Activated naive CD4-positive, alpha-beta T cell treated with anti-CD3 and anti-CD28 coated beads, Interleukin-2, amount 10 ng/mL, durations not matched to agents 7 days and 5 days (primary cell): ENCODE results near the gene CEACAM5.
A peak's percentile ranks its signal among the peaks of the same experiment; 100 is the strongest.

ENCODE experiments used
- CTCF ChIA-PET: fragments of 350-600 bp; sonication (Branson Sonifier 250); formaldehyde crosslinking; loops from one replicate; lab custom pipeline; 2021; ENCODE audit warnings: antibody characterized with exemption; lab: Charles Lee
- DNase-seq: peaks from one replicate; pipeline ENCODE4 v3.0.0-alpha.2; 2020
- H3K27ac Mint-ChIP-seq: one replicate; pipeline ENCODE4 v1.8.0; 2021; ENCODE audit warnings: mild to moderate bottlenecking, moderate library complexity, mixed read lengths
- H3K27me3 Mint-ChIP-seq: one replicate; pipeline ENCODE4 v1.8.0; 2021; ENCODE audit warnings: mild to moderate bottlenecking, mixed read lengths
- H3K36me3 Mint-ChIP-seq: one replicate; pipeline ENCODE4 v1.8.0; 2021; ENCODE audit warnings: mixed read lengths
- H3K4me1 Mint-ChIP-seq: one replicate; pipeline ENCODE4 v1.8.0; 2021; ENCODE audit warnings: mixed read lengths
- H3K4me3 Mint-ChIP-seq: one replicate; pipeline ENCODE4 v1.8.0; 2021; ENCODE audit warnings: mild to moderate bottlenecking, moderate library complexity, mixed read lengths
- H3K9me3 Mint-ChIP-seq: one replicate; pipeline ENCODE4 v1.8.0; 2021; ENCODE audit warnings: mixed read lengths

Gene CEACAM5

GRCh38 chr19:41694831-41695635 is 13.4 kb upstream of the CEACAM5 start:
- Mint-ChIP-seq H3K27ac (no peak overlapping the region), H3K36me3 (no peaks in the 10 kb centered on the region), H3K27me3 (peaks cover 41% of the 10 kb centered on the region), H3K4me1 (no peaks in the 10 kb centered on the region), H3K4me3 (no peak overlapping the region), H3K9me3 (no peaks in the 10 kb centered on the region)
- no peak for DNase-seq
- CTCF ChIA-PET: interaction anchor here (2.2 kb wide), 1 partner anchor 12 kb away, joined by 8 read pairs; no protein-coding TSS in a partner anchor

GRCh38 chr19:41695745-41696144 is 12.7 kb upstream of the CEACAM5 start:
- CTCF ChIA-PET: interaction anchor here (2.2 kb wide), 1 partner anchor 12 kb away, joined by 8 read pairs; no protein-coding TSS in a partner anchor
- DNase-seq: no peak
- no peak overlapping the region for H3K4me3 Mint-ChIP-seq
- no peak overlapping the region for H3K27ac Mint-ChIP-seq
- no peaks in the 10 kb centered on the region for H3K36me3 Mint-ChIP-seq
- H3K27me3 Mint-ChIP-seq: peaks cover 38% of the 10 kb centered on the region
- H3K4me1 Mint-ChIP-seq: no peaks in the 10 kb centered on the region
- H3K9me3 Mint-ChIP-seq: no peaks in the 10 kb centered on the region

GRCh38 chr19:41696402-41697197 is 11.8 kb upstream of the CEACAM5 start:
- peak; percentile 50 for DNase-seq
- no peaks in the 10 kb centered on the region for H3K9me3 Mint-ChIP-seq

GRCh38 chr19:41697198-41697855 is 11.1 kb upstream of the CEACAM5 start:
- Mint-ChIP-seq H3K36me3 (no peaks in the 10 kb centered on the region), H3K4me3 (no peak overlapping the region), H3K9me3 (no peaks in the 10 kb centered on the region), H3K27me3 (peaks cover 35% of the 10 kb centered on the region), H3K4me1 (no peaks in the 10 kb centered on the region), H3K27ac (no peak overlapping the region)
- CTCF ChIA-PET: interaction anchor here (1.0 to 2.2 kb wide), 2 partner anchors 10 to 55 kb away, joined by 3 to 8 read pairs; no protein-coding TSS in a partner anchor
- peak; percentile 13 for DNase-seq

More at GRCh38 chr19:41696402-41697197, 11.8 kb upstream of the CEACAM5 start:
- H3K4me3 Mint-ChIP-seq: no peak overlapping the region
- H3K27me3 Mint-ChIP-seq: peaks cover 32% of the 10 kb centered on the region
- H3K27ac Mint-ChIP-seq: no peak overlapping the region
- H3K4me1 Mint-ChIP-seq: no peaks in the 10 kb centered on the region
- no peaks in the 10 kb centered on the region for H3K36me3 Mint-ChIP-seq
- CTCF ChIA-PET: interaction anchor here (1.0 to 2.2 kb wide), 2 partner anchors 11 to 54 kb away, joined by 3 to 8 read pairs; no protein-coding TSS in a partner anchor

GRCh38 chr19:41698746-41699230 is 9.6 kb upstream of the CEACAM5 start:
- Mint-ChIP-seq H3K4me1 (no peaks in the 10 kb centered on the region), H3K36me3 (no peaks in the 10 kb centered on the region), H3K9me3 (no peaks in the 10 kb centered on the region), H3K27ac (no peak overlapping the region), H3K4me3 (no peak overlapping the region), H3K27me3 (peaks cover 39% of the 10 kb centered on the region)
- CTCF ChIA-PET: interaction anchor here (0.7 to 1.5 kb wide), 2 partner anchors 11 to 86 kb away, joined by 3 read pairs; partner anchors contain the start of gene CEACAM7
- DNase-seq: no peak

GRCh38 chr19:41699231-41699967 is 9.0 kb upstream of the CEACAM5 start:
- H3K27me3 Mint-ChIP-seq: peaks cover 45% of the 10 kb centered on the region

GRCh38 chr19:41699968-41700323 is 8.5 kb upstream of the CEACAM5 start:
- DNase-seq: peak; percentile 3
- no peak overlapping the region for H3K4me3 Mint-ChIP-seq
- peaks cover 48% of the 10 kb centered on the region for H3K27me3 Mint-ChIP-seq
- H3K36me3 Mint-ChIP-seq: no peaks in the 10 kb centered on the region
- H3K4me1 Mint-ChIP-seq: no peaks in the 10 kb centered on the region
- CTCF ChIA-PET: interaction anchor here (1.5 kb wide), 1 partner anchor 12 kb away, joined by 3 read pairs; the partner anchor contains the start of gene CEACAM7
- no peak overlapping the region for H3K27ac Mint-ChIP-seq
- no peaks in the 10 kb centered on the region for H3K9me3 Mint-ChIP-seq

More at GRCh38 chr19:41699231-41699967, 9.0 kb upstream of the CEACAM5 start:
- Mint-ChIP-seq H3K36me3 (no peaks in the 10 kb centered on the region), H3K9me3 (no peaks in the 10 kb centered on the region), H3K4me3 (no peak overlapping the region), H3K4me1 (no peaks in the 10 kb centered on the region), H3K27ac (no peak overlapping the region)
- CTCF ChIA-PET: interaction anchor here (0.7 to 1.5 kb wide), 2 partner anchors 11 to 85 kb away, joined by 3 read pairs; partner anchors contain the start of gene CEACAM7
- DNase-seq: no peak

GRCh38 chr19:41700381-41701195 is 7.8 kb upstream of the CEACAM5 start:
- DNase-seq: peak; percentile 11
- no peak overlapping the region for H3K27ac Mint-ChIP-seq
- H3K36me3 Mint-ChIP-seq: no peaks in the 10 kb centered on the region
- peaks cover 52% of the 10 kb centered on the region for H3K27me3 Mint-ChIP-seq
- no peak overlapping the region for H3K4me3 Mint-ChIP-seq
- H3K4me1 Mint-ChIP-seq: no peaks in the 10 kb centered on the region
- no peaks in the 10 kb centered on the region for H3K9me3 Mint-ChIP-seq
- CTCF ChIA-PET: interaction anchor here (1.5 to 1.7 kb wide), 2 partner anchors 9 to 12 kb away, joined by 3 to 8 read pairs; partner anchors contain the start of gene CEACAM7

GRCh38 chr19:41701401-41702075 is 6.9 kb upstream of the CEACAM5 start:
- CTCF ChIA-PET: interaction anchor here (0.7 to 1.7 kb wide), 4 partner anchors 10 to 93 kb away, joined by 3 to 8 read pairs (median 4); no protein-coding TSS in a partner anchor
- H3K9me3 Mint-ChIP-seq: no peaks in the 10 kb centered on the region
- no peak overlapping the region for H3K27ac Mint-ChIP-seq
- H3K4me3 Mint-ChIP-seq: no peak overlapping the region
- no peaks in the 10 kb centered on the region for H3K36me3 Mint-ChIP-seq
- no peaks in the 10 kb centered on the region for H3K4me1 Mint-ChIP-seq
- peaks cover 53% of the 10 kb centered on the region for H3K27me3 Mint-ChIP-seq
- DNase-seq: peak; percentile 21

- H3K4me3 Mint-ChIP-seq: no peak overlapping the region
- DNase-seq: no peak
- H3K9me3 Mint-ChIP-seq: no peaks in the 10 kb centered on the region
- CTCF ChIA-PET: interaction anchor here (0.7 to 1.7 kb wide), 4 partner anchors 10 to 93 kb away, joined by 3 to 8 read pairs (median 4); no protein-coding TSS in a partner anchor
- H3K27ac Mint-ChIP-seq: no peak overlapping the region
- peaks cover 55% of the 10 kb centered on the region for H3K27me3 Mint-ChIP-seq
- peaks cover 5% of the 10 kb centered on the region for H3K4me1 Mint-ChIP-seq
- H3K36me3 Mint-ChIP-seq: no peaks in the 10 kb centered on the region
Measured at GRCh38 chr19:41702171-41702651, 6.2 kb upstream of the CEACAM5 start.

GRCh38 chr19:41703602-41704293 is 4.7 kb upstream of the CEACAM5 start:
- Mint-ChIP-seq H3K4me3 (no peak overlapping the region), H3K4me1 (peaks cover 5% of the 10 kb centered on the region), H3K27me3 (peaks cover 63% of the 10 kb centered on the region), H3K36me3 (no peaks in the 10 kb centered on the region), H3K9me3 (no peaks in the 10 kb centered on the region), H3K27ac (no peak overlapping the region)
- CTCF ChIA-PET: no interaction called here
- DNase-seq: no peak
